ENCODE results near the gene GRM2. TPM values are rescaled to one million over a fixed set of nuclear protein-coding genes. Genes with fewer than 3 reads are reported as not detected.

GRM2 gene
- total RNA-seq, 4 donors from 2014 or later = 0.12 to 0.13 TPM; not detected in 2

- no peak for TF ChIP-seq EP300 (IDR thresholded peaks at IDR 0.05)
- no peak for TF ChIP-seq CTCF (IDR thresholded peaks at IDR 0.05)
- no peak for TF ChIP-seq POLR2AphosphoS5 (IDR thresholded peaks at IDR 0.05)
- no peak for TF ChIP-seq POLR2A (IDR thresholded peaks at IDR 0.05)
- Histone ChIP-seq H3K27me3 (no peaks in the 10 kb centered on the region), H3K4me3 (no peak overlapping the region), H3K36me3 (peaks cover 0 to 2% of the 10 kb centered on the region in 2 donors), H3K27ac (no peak overlapping the region), H3K4me1 (peaks cover 0 to 59% (median 22%) of the 10 kb centered on the region in 3 donors), H3K9me3 (no peaks in the 10 kb centered on the region)
- WGBS, 2 donors (ENCODE audit: low coverage in 1 of 2) = 100% methylated on average over 1 of the region's 1 CpG; no CpG with 5 or more reads in 1 of the 2 donors
- no peak for ATAC-seq
Observed at GRCh38 chr3:51668756-51669155, 38.1 kb upstream of the GRM2 start.

- Histone ChIP-seq H3K36me3 (peaks cover 0 to 4% of the 10 kb centered on the region in 2 donors), H3K4me3 (no peak overlapping the region), H3K9me3 (no peaks in the 10 kb centered on the region), H3K4me1 (peaks cover 0 to 66% (median 22%) of the 10 kb centered on the region in 3 donors), H3K27me3 (no peaks in the 10 kb centered on the region), H3K27ac (peak overlapping the region in 1 of 4 donors; percentile 6)
- ATAC-seq = peak; percentile 47
- WGBS, 2 donors (ENCODE audit: low coverage in 1 of 2) = 39 to 42% methylated on average over 3 to 6 of the region's 9 CpGs
- TF ChIP-seq CTCF (IDR thresholded peaks at IDR 0.05) = peak in 3 of 4 experiments; percentile 91 to 95 (median 94)
- no peak for TF ChIP-seq POLR2A (IDR thresholded peaks at IDR 0.05)
Observed at GRCh38 chr3:51669241-51670052, 37.4 kb upstream of the GRM2 start.

- Histone ChIP-seq H3K9me3 (no peaks in the 10 kb centered on the region), H3K4me1 (peaks cover 0 to 67% (median 22%) of the 10 kb centered on the region in 3 donors), H3K4me3 (peak overlapping the region; percentile 95 to 97), H3K27me3 (no peaks in the 10 kb centered on the region), H3K27ac (peak overlapping the region; percentile 34 to 94 (median 94)), H3K36me3 (peaks cover 0 to 12% of the 10 kb centered on the region in 2 donors)
- no peak for ATAC-seq
- TF ChIP-seq CTCF (IDR thresholded peaks at IDR 0.05) = no peak
- TF ChIP-seq EP300 (IDR thresholded peaks at IDR 0.05) = no peak
- TF ChIP-seq POLR2A (IDR thresholded peaks at IDR 0.05) = no peak
- no peak for TF ChIP-seq POLR2AphosphoS5 (IDR thresholded peaks at IDR 0.05)
- WGBS, 2 donors (ENCODE audit: low coverage in 1 of 2) = 59 to 69% methylated on average over 3 to 9 of the region's 15 CpGs
Observed at GRCh38 chr3:51670053-51670822, 36.6 kb upstream of the GRM2 start.

GRCh38 chr3:51670823-51671733 lies 35.8 kb upstream of the GRM2 start, which contains the start of gene TEX264:
TSS of gene TEX264 (plus strand) at chr3:51671252. CDS start at chr3:51674305, 3,053 bp downstream.
- ATAC-seq = peak; percentile 90
- H3K4me1 ChIP-seq = peaks cover 0 to 67% (median 22%) of the 10 kb centered on the region in 3 donors
- TF ChIP-seq POLR2A (IDR thresholded peaks at IDR 0.05) = peak; percentile 87 to 88
- TF ChIP-seq CTCF (IDR thresholded peaks at IDR 0.05) = peak in 1 of 4 experiments; percentile 20
- peak; percentile 66 for TF ChIP-seq POLR2AphosphoS5 (IDR thresholded peaks at IDR 0.05)
- no peak for TF ChIP-seq EP300 (IDR thresholded peaks at IDR 0.05)
- H3K4me3 ChIP-seq = peak within 1 kb of the TSS; percentile 95 to 97
- peaks cover 0 to 20% of the 10 kb centered on the region in 2 donors for H3K36me3 ChIP-seq
- WGBS, 2 donors (ENCODE audit: low coverage in 1 of 2) = 8% methylated on average over 8 of the region's 81 CpGs; no CpG with 5 or more reads in 1 of the 2 donors
- H3K27me3 ChIP-seq = no peaks in the 10 kb centered on the region
- H3K9me3 ChIP-seq = no peaks in the 10 kb centered on the region
- H3K27ac ChIP-seq = peak within 1 kb of the TSS; percentile 91 to 94 (median 94)
